Thoracic aorta (tissue), 2 donors: ENCODE data around the gene ABTB2. TPM values are rescaled to one million over a fixed set of nuclear protein-coding genes. Genes with fewer than 3 reads are reported as not detected.

Experiments
- ATAC-seq: fragments of 150-250 bp; one replicate; pipeline ENCODE4 v1.8.0; 2017; ENCODE audit warnings: low read depth; ENCODE audit not compliant: insufficient number of reproducible peaks, low FRiP score
- DNase-seq: peaks from one replicate; pipeline ENCODE4 v3.0.0-alpha.2; 2020; ENCODE audit warnings: low spot score
- H3K27ac ChIP-seq, 2 donors: fragments of 200-600 bp; sonication (generic); 1 replicate in 1 of 2; 2 replicates in 1 of 2; pipeline ENCODE4 v1.5.1; 2016; ENCODE audit warnings: mild to moderate bottlenecking in 2 of 2, moderate library complexity in 2 of 2
- H3K27me3 ChIP-seq: fragments of 200-600 bp; sonication (generic); replicated peaks from 2 replicates; pipeline ENCODE4 v1.6.0; 2016; ENCODE audit warnings: mild to moderate bottlenecking; ENCODE audit not compliant: insufficient read depth
- H3K36me3 ChIP-seq: fragments of 200-600 bp; sonication (generic); one replicate; pipeline ENCODE4 v1.5.1; 2016
- H3K4me1 ChIP-seq, 2 donors: fragments of 200-600 bp; sonication (generic); 1 replicate in 1 of 2; 2 replicates in 1 of 2; pipeline versions ENCODE4 v1.5.1 to v1.6.0; 2016; ENCODE audit warnings: low read depth in 2 of 2, mild to moderate bottlenecking in 1 of 2; ENCODE audit not compliant: control insufficient read depth in 1 of 2
- H3K4me3 ChIP-seq: fragments of 200-600 bp; sonication (generic); 2 replicates; pipeline ENCODE4 v1.5.1; 2016; ENCODE audit warnings: mild to moderate bottlenecking
- H3K9me3 ChIP-seq: fragments of 200-600 bp; sonication (generic); 2 replicates; pipeline ENCODE4 v1.5.1; 2016
- total RNA-seq, 2 donors: library from RNA; depleted of rRNA; stranded (reverse); fragments of >200 nt; gene quantifications; one replicate each; pipeline versions ENCODE4 v1.1.0 to v1.2.3, GENCODE V29; 2016
- TF ChIP-seq, protein P1 (sequence below): fragments of 200-600 bp; sonication (generic); IDR thresholded peaks from one replicate; pipeline ENCODE4 v1.5.1; 2019; ENCODE audit warnings: antibody characterized with exemption

Gene ABTB2
- total RNA-seq, 2 donors from 2014 or later = 12.3 to 31.0 TPM

DNA sequence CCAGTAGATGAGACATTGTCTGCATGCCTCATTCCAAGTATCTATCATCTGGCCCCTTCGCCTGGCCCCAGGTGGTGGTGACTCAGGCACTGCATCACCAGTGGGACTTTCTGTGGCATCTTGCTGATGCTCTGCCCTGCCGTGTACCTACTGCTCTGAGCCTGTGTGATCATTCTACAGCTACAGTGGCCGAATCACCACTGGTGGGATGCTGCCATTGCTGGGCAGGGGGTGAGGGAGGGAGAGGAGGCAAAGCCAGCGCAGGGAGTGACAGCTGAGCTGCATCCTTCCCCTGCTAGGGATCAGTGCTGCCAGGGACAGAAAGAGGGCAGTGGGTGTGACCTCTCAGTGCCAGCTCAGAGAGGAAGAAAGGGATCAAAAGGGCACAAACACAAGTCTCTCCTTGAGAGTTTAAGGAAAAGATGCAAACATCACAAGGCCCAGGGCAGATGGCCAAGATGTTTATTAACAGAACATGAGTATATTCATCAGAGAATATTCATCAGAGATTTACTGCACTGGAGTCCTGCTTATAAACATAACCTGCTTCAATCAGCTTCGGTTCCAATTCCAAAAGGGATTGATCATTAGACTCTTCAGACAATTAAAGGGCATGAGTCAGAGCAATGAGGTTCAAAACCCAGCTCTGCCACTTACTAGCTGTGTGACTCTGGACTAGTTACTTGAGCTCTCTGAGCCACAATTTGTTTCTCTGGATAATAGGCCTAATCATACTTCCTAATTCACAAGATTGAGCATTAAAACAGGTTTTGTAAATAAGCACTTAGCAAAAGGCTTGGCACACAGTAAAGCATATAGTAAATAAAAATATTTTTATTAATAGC lies 142.6 kb downstream of the ABTB2 start:
- no peaks in the 10 kb centered on the region for H3K27me3 ChIP-seq
- ATAC-seq (no peak), DNase-seq (no peak)
- H3K4me3 ChIP-seq = no peak overlapping the region
- no peaks in the 10 kb centered on the region for H3K9me3 ChIP-seq
- peaks cover 0 to 12% of the 10 kb centered on the region in 2 donors for H3K4me1 ChIP-seq
- no peak overlapping the region for H3K27ac ChIP-seq
- TF ChIP-seq, protein P1, sequence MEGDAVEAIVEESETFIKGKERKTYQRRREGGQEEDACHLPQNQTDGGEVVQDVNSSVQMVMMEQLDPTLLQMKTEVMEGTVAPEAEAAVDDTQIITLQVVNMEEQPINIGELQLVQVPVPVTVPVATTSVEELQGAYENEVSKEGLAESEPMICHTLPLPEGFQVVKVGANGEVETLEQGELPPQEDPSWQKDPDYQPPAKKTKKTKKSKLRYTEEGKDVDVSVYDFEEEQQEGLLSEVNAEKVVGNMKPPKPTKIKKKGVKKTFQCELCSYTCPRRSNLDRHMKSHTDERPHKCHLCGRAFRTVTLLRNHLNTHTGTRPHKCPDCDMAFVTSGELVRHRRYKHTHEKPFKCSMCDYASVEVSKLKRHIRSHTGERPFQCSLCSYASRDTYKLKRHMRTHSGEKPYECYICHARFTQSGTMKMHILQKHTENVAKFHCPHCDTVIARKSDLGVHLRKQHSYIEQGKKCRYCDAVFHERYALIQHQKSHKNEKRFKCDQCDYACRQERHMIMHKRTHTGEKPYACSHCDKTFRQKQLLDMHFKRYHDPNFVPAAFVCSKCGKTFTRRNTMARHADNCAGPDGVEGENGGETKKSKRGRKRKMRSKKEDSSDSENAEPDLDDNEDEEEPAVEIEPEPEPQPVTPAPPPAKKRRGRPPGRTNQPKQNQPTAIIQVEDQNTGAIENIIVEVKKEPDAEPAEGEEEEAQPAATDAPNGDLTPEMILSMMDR = no peak
- no peaks in the 10 kb centered on the region for H3K36me3 ChIP-seq

DNA sequence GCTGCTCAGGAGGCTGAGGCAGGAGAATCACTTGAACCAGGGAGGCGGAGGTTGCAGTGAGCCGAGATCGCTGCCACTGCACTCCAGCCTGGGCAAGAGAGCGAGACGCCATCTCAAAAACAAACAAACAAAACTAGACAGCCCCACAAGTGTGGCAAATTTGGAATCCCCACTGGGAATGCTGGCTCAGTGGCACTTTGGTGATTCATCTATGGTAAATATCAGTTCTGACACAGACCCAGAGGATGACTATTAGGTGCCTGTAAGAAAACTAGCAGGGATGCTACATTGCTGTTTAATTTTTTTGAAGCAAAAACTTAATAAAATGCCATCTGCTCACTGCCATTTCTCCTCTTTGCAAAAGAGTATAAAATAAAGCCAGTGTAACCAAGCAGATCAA lies 144.4 kb downstream of the ABTB2 start:
- DNase-seq (no peak), ATAC-seq (no peak)

DNA sequence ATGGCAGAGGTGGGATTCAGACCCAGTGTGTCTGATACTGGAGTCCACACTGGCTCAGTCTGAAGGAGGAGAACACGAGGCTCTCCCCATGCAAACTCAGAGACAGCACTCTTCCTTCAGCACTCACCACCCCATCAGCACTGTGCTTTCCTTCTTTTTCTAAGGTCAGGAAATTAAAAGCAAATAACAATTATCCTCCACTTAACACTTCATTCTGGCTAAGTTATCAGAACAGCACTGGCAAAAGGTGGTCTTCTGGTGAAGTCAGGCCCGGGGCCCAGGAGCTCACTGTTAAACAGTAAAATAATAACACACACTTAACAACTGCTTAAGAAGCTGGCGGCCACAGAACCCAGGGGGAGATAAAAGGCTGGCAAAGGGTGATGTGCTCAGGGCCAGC lies 145.2 kb downstream of the ABTB2 start:
- Histone ChIP-seq H3K4me3 (no peak overlapping the region), H3K9me3 (no peaks in the 10 kb centered on the region), H3K4me1 (peaks cover 0 to 14% of the 10 kb centered on the region in 2 donors), H3K27ac (no peak overlapping the region), H3K27me3 (no peaks in the 10 kb centered on the region), H3K36me3 (no peaks in the 10 kb centered on the region)
- TF ChIP-seq, protein P1 = no peak
- DNase-seq (no peak), ATAC-seq (no peak)

More for the DNA sequence above, 144.4 kb downstream of the ABTB2 start:
- H3K27ac ChIP-seq = no peak overlapping the region
- H3K27me3 ChIP-seq = no peaks in the 10 kb centered on the region
- no peaks in the 10 kb centered on the region for H3K9me3 ChIP-seq
- TF ChIP-seq, protein P1 = no peak
- H3K4me1 ChIP-seq = peaks cover 0 to 9% of the 10 kb centered on the region in 2 donors
- no peaks in the 10 kb centered on the region for H3K36me3 ChIP-seq
- H3K4me3 ChIP-seq = no peak overlapping the region

DNA sequence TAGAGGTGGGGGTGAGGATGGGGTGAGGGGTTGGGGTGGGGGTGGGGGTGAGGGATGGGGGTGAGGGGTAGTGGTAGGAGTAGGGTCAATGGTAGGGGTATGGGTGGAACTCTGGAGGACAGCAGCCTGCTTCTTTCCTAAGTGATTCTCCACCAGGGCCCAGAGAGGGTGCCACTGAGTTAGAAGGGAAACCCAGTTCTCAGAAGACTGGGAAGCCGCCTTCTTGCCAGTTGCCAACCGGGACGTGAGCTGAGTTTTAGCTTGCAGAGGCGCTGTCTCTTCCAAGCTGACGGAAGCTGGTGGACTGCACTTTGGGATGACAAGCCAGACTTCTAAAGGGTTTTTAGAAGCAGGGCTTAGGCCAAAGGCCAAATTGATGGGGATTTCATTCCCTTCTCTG lies 148.0 kb downstream of the ABTB2 start:
- Histone ChIP-seq H3K27me3 (no peaks in the 10 kb centered on the region), H3K9me3 (no peaks in the 10 kb centered on the region), H3K27ac (no peak overlapping the region), H3K36me3 (no peaks in the 10 kb centered on the region), H3K4me3 (no peak overlapping the region), H3K4me1 (peaks cover 0 to 23% of the 10 kb centered on the region in 2 donors)
- no peak for DNase-seq
- TF ChIP-seq, protein P1 = no peak
- ATAC-seq = no peak

DNA sequence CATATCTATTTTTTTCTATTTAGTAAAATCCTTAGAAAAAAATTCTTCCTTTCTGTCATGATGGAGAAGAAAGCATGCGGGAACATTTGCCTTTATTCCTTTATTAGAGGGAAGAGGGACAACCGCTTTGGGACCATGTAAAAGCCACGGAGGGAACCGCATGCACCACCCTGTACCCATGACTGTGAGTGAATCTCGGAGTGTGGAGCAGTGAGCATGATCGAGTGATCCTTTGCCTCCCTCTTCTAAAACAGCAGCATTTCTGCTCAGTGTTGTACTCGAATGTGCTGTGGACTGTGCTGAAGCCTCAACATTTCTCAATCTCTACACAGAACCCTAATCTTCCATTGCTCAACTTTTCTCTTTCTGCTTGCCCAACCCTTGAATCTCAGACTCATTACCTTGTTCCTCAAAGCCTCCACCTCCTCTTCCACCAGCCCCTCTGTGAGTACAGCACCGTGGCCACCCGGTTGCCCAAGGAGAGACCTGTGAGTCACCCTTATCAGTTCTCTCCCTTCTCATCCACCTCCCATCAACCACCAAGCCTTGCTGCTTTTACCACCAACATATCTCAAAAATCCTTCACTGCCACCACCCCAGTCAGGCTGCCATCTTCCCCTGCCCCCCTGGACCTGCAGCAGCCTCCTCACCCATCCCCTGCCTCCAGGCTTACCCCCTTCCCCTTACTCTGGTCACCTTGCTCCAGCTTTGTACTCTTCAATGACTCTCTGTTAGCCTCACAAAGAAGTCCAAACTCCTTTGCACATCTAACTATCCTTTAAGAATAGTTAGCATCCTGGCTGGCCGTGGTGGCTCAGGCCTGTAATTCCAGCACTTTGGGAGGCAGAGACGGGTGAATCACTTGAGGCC lies 149.3 kb downstream of the ABTB2 start:
- ATAC-seq (no peak), DNase-seq (no peak)
- H3K9me3 ChIP-seq = no peaks in the 10 kb centered on the region
- H3K27ac ChIP-seq = no peak overlapping the region
- TF ChIP-seq, protein P1 = no peak
- no peaks in the 10 kb centered on the region for H3K27me3 ChIP-seq
- no peak overlapping the region for H3K4me3 ChIP-seq
- no peaks in the 10 kb centered on the region for H3K36me3 ChIP-seq
- peaks cover 0 to 15% of the 10 kb centered on the region in 2 donors for H3K4me1 ChIP-seq
